ENCODE data around the gene SPRR4.

DNA sequence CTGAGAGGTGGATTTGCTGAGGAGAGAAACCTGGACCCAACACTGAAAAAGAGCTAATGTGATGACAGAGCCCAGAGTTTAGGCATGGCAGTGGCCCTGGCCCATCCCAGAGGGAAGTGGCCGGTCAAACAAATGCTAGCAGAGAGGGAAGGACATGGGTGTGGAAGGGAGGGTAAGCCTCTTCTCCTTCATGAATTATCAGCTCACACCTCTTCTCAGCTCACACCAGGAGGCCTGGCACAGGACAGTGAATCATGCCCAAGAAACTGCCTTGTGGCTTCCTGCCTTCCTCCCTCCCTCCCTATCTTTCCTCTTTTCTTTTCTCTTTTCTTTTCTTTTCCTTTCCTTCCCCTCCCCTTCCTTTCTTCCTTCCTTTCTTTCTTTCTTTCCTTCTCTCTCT is 29.8 kb downstream of the SPRR4 start:
- TF ChIP-seq, protein P1, sequence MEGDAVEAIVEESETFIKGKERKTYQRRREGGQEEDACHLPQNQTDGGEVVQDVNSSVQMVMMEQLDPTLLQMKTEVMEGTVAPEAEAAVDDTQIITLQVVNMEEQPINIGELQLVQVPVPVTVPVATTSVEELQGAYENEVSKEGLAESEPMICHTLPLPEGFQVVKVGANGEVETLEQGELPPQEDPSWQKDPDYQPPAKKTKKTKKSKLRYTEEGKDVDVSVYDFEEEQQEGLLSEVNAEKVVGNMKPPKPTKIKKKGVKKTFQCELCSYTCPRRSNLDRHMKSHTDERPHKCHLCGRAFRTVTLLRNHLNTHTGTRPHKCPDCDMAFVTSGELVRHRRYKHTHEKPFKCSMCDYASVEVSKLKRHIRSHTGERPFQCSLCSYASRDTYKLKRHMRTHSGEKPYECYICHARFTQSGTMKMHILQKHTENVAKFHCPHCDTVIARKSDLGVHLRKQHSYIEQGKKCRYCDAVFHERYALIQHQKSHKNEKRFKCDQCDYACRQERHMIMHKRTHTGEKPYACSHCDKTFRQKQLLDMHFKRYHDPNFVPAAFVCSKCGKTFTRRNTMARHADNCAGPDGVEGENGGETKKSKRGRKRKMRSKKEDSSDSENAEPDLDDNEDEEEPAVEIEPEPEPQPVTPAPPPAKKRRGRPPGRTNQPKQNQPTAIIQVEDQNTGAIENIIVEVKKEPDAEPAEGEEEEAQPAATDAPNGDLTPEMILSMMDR (conservative IDR thresholded peaks at IDR 0.05; ENCODE audit: low read depth, low read length) = no peak
- TF ChIP-seq EZH2 (IDR thresholded peaks at IDR 0.05; ENCODE audit: borderline replicate concordance, low read depth, low read length, poor library complexity, severe bottlenecking) = no peak

Data from A673 (cell line).